IgD-negative memory B cell (primary cell): ENCODE results near the gene IGFBP6. TPM values are rescaled to one million over a fixed set of nuclear protein-coding genes. Genes with fewer than 3 reads are reported as not detected.
A peak's percentile ranks its signal among the peaks of the same experiment; 100 is the strongest.
"Not testable (repeated sequence)": the region's sequence is repeated elsewhere in the genome, so short reads cannot be mapped to it uniquely, and the experiment has no call there.

Experiments used
- H3K27ac Mint-ChIP-seq, 3 donors: one replicate each; pipeline ENCODE4 v1.8.0; 2020 to 2022; ENCODE audit warnings: mild to moderate bottlenecking in 3 of 3, mixed read lengths in 3 of 3, moderate library complexity in 1 of 3
- H3K27me3 Mint-ChIP-seq: one replicate; pipeline ENCODE4 v1.8.0; 2021; ENCODE audit warnings: mixed read lengths
- H3K36me3 Mint-ChIP-seq: one replicate; pipeline ENCODE4 v1.8.0; 2020; ENCODE audit warnings: mild to moderate bottlenecking, mixed read lengths
- H3K4me1 Mint-ChIP-seq, 3 donors: one replicate each; pipeline ENCODE4 v1.8.0; 2020 to 2022; ENCODE audit warnings: mixed read lengths in 3 of 3, mild to moderate bottlenecking in 1 of 3
- H3K4me3 Mint-ChIP-seq, 4 donors: one replicate each; pipeline ENCODE4 v1.8.0; 2020 to 2022; ENCODE audit warnings: mild to moderate bottlenecking in 4 of 4, mixed read lengths in 4 of 4, moderate library complexity in 3 of 4
- H3K9me3 Mint-ChIP-seq, 3 donors: one replicate each; pipeline ENCODE4 v1.8.0; 2020 to 2021; ENCODE audit warnings: mixed read lengths in 3 of 3, mild to moderate bottlenecking in 1 of 3
- polyA plus RNA-seq: library from polyadenylated mRNA; unstranded; fragments of 300-500 nt; fragmentation: Illumina TruSeq; gene quantifications from one replicate; pipeline ENCODE4 v1.2.3, GENCODE V29; 2021

IGFBP6 gene
- polyA plus RNA-seq, 1 donor from 2014 or later, result 1.0 TPM

- Mint-ChIP-seq H3K4me1 (peaks cover 11 to 21% (median 13%) of the 10 kb centered on the region in 3 donors), H3K9me3 (no peaks in the 10 kb centered on the region), H3K4me3 (peak overlapping the region in 1 of 4 donors; percentile 76), H3K27ac (no peak overlapping the region), H3K36me3 (no peaks in the 10 kb centered on the region), H3K27me3 (peaks cover 1% of the 10 kb centered on the region)
Measured at GRCh38 chr12:53105256-53105655, 7.8 kb downstream of the IGFBP6 start.

- Mint-ChIP-seq H3K36me3 (no peaks in the 10 kb centered on the region), H3K27me3 (peaks cover 1% of the 10 kb centered on the region), H3K4me1 (peaks cover 11 to 21% (median 13%) of the 10 kb centered on the region in 3 donors), H3K27ac (no peak overlapping the region), H3K4me3 (no peak overlapping the region), H3K9me3 (no peaks in the 10 kb centered on the region)
Measured at GRCh38 chr12:53105712-53106439, 8.4 kb downstream of the IGFBP6 start.

GRCh38 chr12:53107122-53107521 lies 9.7 kb downstream of the IGFBP6 start:
- Mint-ChIP-seq H3K4me1 (peaks cover 11 to 21% (median 15%) of the 10 kb centered on the region in 3 donors), H3K9me3 (no peaks in the 10 kb centered on the region), H3K4me3 (no peak overlapping the region), H3K36me3 (no peaks in the 10 kb centered on the region), H3K27me3 (peaks cover 1% of the 10 kb centered on the region), H3K27ac (no peak overlapping the region)

- H3K9me3 Mint-ChIP-seq, H3K4me1 Mint-ChIP-seq, H3K4me3 Mint-ChIP-seq, H3K27ac Mint-ChIP-seq, H3K36me3 Mint-ChIP-seq, H3K27me3 Mint-ChIP-seq: not testable (repeated sequence)
Measured at GRCh38 chr12:53112431-53112830, 15.0 kb downstream of the IGFBP6 start.

- H3K27ac Mint-ChIP-seq, result no peak overlapping the region
- H3K36me3 Mint-ChIP-seq, result no peaks in the 10 kb centered on the region
- H3K4me3 Mint-ChIP-seq, result no peak overlapping the region
- H3K27me3 Mint-ChIP-seq, result no peaks in the 10 kb centered on the region
- peaks cover 0 to 2% (median 2%) of the 10 kb centered on the region in 3 donors for H3K4me1 Mint-ChIP-seq
- no peaks in the 10 kb centered on the region for H3K9me3 Mint-ChIP-seq
Measured at GRCh38 chr12:53113136-53113705, 15.8 kb downstream of the IGFBP6 start.

GRCh38 chr12:53113951-53114350 lies 16.5 kb downstream of the IGFBP6 start:
- H3K27ac Mint-ChIP-seq, result no peak overlapping the region
- H3K36me3 Mint-ChIP-seq, result no peaks in the 10 kb centered on the region
- H3K4me3 Mint-ChIP-seq, result no peak overlapping the region
- no peaks in the 10 kb centered on the region for H3K9me3 Mint-ChIP-seq
- peaks cover 0 to 2% (median 2%) of the 10 kb centered on the region in 3 donors for H3K4me1 Mint-ChIP-seq
- H3K27me3 Mint-ChIP-seq, result no peaks in the 10 kb centered on the region

GRCh38 chr12:53115112-53115890 lies 17.8 kb downstream of the IGFBP6 start:
- H3K27me3 Mint-ChIP-seq, result no peaks in the 10 kb centered on the region
- peaks cover 0 to 2% (median 2%) of the 10 kb centered on the region in 3 donors for H3K4me1 Mint-ChIP-seq
- no peak overlapping the region for H3K27ac Mint-ChIP-seq
- peaks cover 2% of the 10 kb centered on the region for H3K36me3 Mint-ChIP-seq
- no peaks in the 10 kb centered on the region for H3K9me3 Mint-ChIP-seq
- H3K4me3 Mint-ChIP-seq, result no peak overlapping the region

- H3K4me1 Mint-ChIP-seq, result peaks cover 0 to 2% (median 2%) of the 10 kb centered on the region in 3 donors
- H3K36me3 Mint-ChIP-seq, result peaks cover 2% of the 10 kb centered on the region
- H3K9me3 Mint-ChIP-seq, result no peaks in the 10 kb centered on the region
- H3K27me3 Mint-ChIP-seq, result no peaks in the 10 kb centered on the region
- H3K4me3 Mint-ChIP-seq, result no peak overlapping the region
- no peak overlapping the region for H3K27ac Mint-ChIP-seq
Measured at GRCh38 chr12:53115891-53116648, 18.6 kb downstream of the IGFBP6 start.

- Mint-ChIP-seq H3K27ac (peak overlapping the region in 1 of 3 donors; percentile 14), H3K36me3 (peaks cover 4% of the 10 kb centered on the region), H3K9me3 (no peaks in the 10 kb centered on the region), H3K27me3 (no peaks in the 10 kb centered on the region), H3K4me1 (no peaks in the 10 kb centered on the region), H3K4me3 (no peak overlapping the region)
Measured at GRCh38 chr12:53118751-53119300, 21.4 kb downstream of the IGFBP6 start.

GRCh38 chr12:53120685-53121525 lies 23.4 kb downstream of the IGFBP6 start:
- no peak overlapping the region for H3K27ac Mint-ChIP-seq
- H3K4me1 Mint-ChIP-seq, result peaks cover 0 to 3% (median 0%) of the 10 kb centered on the region in 3 donors
- peaks cover 4% of the 10 kb centered on the region for H3K36me3 Mint-ChIP-seq
- H3K9me3 Mint-ChIP-seq, result no peaks in the 10 kb centered on the region
- no peak overlapping the region for H3K4me3 Mint-ChIP-seq
- no peaks in the 10 kb centered on the region for H3K27me3 Mint-ChIP-seq

GRCh38 chr12:53122961-53123468 lies 25.5 kb downstream of the IGFBP6 start:
- Mint-ChIP-seq H3K27ac (peak overlapping the region in 1 of 3 donors; percentile 80), H3K4me1 (peaks cover 0 to 5% (median 0%) of the 10 kb centered on the region in 3 donors), H3K9me3 (no peaks in the 10 kb centered on the region), H3K4me3 (no peak overlapping the region), H3K27me3 (peaks cover 2% of the 10 kb centered on the region), H3K36me3 (peaks cover 4% of the 10 kb centered on the region)

- H3K4me1 Mint-ChIP-seq, result peaks cover 0 to 5% (median 0%) of the 10 kb centered on the region in 3 donors
- H3K27ac Mint-ChIP-seq, result no peak overlapping the region
- H3K4me3 Mint-ChIP-seq, result no peak overlapping the region
- H3K36me3 Mint-ChIP-seq, result peaks cover 4% of the 10 kb centered on the region
- H3K9me3 Mint-ChIP-seq, result no peaks in the 10 kb centered on the region
- H3K27me3 Mint-ChIP-seq, result peaks cover 2% of the 10 kb centered on the region
Measured at GRCh38 chr12:53123578-53124351, 26.3 kb downstream of the IGFBP6 start.

GRCh38 chr12:53124352-53124723 lies 26.9 kb downstream of the IGFBP6 start:
- peaks cover 2% of the 10 kb centered on the region for H3K36me3 Mint-ChIP-seq
- no peak overlapping the region for H3K4me3 Mint-ChIP-seq
- no peak overlapping the region for H3K27ac Mint-ChIP-seq
- H3K4me1 Mint-ChIP-seq, result peaks cover 0 to 5% (median 3%) of the 10 kb centered on the region in 3 donors
- no peaks in the 10 kb centered on the region for H3K9me3 Mint-ChIP-seq
- H3K27me3 Mint-ChIP-seq, result peaks cover 6% of the 10 kb centered on the region
